NCI-H774 (cell line): ENCODE results near the gene SLC4A11.

Source experiments
- DNase-seq: peaks from one replicate; lab custom pipeline; 2025; lab: John Stamatoyannopoulos, UW

Gene SLC4A11

DNA sequence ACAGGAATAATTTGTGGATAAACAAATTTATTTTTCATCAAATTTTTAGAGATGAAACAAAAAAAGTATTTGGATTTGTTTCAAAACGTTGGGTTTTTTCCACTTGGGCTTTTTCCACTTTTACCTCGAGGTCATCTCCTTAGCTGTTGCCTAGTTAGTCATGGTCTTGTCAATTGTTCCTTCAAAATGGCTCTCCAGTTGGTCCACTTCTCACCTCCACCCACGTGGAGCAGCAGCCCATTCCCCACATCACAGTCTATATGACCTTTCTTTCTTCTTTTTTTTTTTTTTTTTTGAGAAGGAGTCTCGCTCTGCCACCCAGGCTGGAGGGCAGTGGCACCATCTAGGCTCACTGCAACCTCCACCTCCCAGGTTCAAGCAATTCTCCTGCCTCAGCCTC lies 6.7 kb upstream of the SLC4A11 start:
- no peak for DNase-seq

DNA sequence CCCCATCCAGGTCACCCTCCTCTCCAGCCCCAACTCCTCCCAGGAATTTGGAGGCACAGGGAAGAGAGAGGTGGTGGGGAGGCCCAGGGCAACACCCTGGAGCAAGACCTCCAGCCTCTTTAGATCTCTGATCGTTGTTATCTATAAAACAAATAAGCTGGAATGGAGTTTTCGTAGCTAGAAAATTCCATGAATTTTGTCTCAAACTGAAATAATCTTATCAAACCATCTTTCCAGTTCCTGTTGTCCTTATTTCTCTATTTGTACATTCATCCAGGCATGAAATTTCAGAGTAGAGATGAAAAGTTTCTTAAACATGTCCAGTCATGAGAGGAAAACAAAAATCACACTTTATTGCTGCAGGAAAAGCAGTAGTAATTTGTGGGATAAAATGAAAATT lies 6.2 kb upstream of the SLC4A11 start:
- no peak for DNase-seq

DNA sequence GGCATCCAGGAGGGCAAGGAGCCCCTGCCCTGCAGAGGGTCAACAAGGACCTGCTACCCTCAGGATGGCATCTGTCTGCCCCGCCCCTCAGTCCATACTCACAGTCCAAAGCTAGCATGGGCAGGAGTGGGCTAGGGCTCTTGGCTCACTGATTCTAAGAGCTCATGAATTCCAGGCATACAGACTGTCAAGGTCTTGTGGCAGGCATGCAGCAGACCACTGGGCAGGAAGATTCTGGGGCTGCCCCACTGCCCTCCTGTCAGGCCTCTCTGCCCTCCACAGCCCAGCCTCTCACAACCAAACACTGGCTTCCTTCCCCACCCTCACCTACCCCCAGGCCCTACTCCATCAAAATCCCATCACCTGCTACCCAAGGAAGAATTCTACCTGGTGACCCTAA lies 5.6 kb upstream of the SLC4A11 start:
- DNase-seq, result no peak

DNA sequence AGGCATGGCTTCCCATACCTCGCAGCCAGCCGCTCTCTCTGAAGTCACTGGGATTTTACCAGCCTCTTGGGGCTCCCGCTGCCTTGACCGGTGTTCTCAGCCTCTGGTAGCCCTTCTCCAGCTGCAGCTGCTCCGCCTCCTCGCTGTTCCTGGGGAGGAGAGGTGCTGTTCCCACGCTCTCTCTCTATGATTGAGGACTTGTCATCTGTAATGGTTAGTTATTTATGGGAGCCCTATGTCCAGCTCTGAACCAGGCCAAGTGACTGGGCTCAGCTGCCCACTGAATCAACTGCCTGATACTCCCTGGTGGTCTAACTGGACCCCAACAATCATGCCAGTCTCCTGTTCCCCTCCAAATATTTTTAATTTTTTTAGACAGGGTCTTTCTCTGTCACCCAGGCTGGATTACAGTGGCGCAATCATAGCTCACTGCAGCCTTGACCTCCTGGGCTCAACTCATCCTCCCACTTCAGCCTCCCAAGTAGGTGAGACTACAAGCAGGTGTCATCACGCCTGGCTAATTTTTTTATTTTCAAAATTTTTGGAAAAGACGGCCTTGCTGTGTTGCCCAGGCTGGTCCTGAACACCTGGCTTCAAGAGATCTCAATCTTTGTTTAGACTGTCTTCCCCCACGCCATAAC lies 4.8 kb upstream of the SLC4A11 start:
- DNase-seq, result no peak

DNA sequence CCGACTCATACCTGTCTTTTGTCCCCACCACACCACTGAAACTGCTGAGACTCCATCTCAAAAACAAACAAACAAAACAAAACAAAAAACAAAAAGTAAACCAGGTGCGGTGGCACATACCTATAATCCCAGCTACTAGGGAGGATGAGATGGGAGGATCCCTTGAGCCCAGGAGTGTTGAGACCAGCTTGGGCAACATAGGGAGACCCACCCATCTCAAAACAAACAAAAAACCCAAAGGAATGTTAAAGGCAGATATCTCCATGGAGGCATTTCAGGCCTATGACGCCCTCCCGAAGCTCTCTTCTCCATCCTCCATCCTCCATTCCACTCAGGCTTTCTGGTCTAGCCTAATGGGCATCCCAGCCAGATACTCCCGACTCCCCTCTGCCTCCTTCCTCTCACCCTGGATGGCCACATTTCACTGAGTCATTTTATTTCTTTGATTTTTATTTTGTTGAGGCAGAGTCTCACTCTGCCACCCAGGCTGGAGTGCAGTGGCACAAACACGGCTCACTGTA lies 3.2 kb upstream of the SLC4A11 start:
- DNase-seq, result no peak

DNA sequence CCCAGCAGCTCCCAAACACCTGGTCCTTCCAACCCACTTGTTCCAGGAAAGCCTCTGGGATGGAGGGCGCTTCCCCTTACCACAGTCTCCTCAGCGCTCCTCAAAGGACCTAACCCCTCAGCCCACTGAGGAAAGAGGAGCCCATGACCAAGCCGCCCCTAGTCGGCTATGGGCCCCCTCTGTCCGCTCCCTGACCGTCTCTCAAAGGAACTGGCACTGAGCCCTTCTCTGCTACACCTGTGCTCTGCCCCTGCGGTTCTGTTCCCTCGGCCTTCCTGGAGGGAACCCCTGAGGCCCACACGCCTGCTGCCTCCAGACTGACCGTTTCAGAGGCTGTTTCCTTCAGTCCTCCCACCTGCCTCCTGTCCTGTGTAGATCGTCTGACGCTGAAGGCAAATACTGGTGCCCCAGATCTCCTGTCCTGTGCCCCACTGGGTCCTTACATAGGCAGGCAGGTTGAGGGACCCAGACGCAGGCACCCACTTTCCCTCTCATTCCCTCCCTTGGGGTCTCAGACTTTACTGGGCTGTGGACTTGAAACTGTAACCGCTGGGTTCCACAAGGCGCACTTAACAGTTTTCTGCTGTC lies 1.9 kb upstream of the SLC4A11 start:
- no peak for DNase-seq

DNA sequence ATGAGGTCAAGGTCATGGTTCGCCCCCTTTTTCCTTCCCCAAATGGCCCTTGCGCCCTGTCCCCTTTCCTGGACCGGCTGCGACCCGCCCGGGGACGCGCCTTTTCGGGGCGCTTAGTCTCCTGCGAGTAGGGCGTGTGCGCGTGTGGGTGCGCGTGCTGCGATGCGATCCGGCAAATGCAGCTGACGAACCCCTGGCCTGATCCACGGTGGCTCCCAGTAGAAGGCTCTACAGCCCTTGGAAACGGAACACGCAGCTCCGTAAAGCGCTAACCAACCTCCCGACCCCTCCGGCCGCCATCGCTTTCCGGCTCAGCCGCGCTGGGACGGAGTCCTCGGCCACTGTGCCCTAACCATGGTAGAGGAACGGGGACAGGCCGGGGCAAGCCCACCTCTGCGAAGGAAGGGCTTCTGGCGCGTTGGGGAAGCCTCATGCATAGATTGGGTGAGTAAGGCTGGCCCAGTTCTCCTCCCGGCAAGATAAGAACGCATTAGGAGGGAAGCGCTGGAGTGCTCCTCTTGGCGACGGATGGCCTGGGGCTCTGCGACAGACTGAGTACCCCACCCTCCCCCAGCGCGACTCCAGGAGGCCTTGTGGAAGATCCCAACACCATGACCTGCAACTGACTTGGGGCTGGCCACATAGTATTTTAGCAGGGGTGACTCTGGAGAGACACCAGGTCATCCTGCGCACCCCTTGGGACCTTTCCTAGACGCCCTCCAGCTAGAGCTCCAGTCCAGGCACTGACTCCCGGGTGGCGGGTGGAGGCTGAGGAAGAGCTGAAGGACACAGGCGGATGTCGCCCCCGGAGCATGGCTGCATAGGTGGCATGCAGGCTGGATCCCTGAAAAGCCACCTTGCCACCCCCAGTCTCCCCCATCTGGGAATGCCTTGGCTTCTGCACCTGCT lies 1.1 kb upstream of the SLC4A11 start:
- DNase-seq, result no peak

DNA sequence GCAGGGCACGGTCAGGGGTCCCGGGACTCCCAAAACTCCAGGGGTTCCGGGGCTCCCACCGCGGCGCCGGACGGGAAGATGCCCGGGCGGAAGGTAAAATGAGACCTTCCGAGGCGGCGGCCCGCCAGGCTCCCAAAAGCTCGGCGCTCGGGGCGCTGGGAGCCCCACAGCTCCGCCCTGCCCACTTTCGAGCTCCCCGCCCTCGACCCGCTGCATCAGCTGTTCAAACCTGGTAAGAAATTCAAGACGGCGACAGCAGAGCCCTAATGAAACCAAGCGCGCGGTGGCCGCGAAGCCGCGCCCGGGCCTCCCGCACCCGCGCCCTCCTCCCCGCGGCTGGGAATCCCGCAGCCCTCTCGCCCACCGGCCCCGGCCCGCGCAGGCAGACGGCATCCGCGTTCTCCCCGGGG lies 369 bp downstream of the SLC4A11 start:
- DNase-seq, result no peak

DNA sequence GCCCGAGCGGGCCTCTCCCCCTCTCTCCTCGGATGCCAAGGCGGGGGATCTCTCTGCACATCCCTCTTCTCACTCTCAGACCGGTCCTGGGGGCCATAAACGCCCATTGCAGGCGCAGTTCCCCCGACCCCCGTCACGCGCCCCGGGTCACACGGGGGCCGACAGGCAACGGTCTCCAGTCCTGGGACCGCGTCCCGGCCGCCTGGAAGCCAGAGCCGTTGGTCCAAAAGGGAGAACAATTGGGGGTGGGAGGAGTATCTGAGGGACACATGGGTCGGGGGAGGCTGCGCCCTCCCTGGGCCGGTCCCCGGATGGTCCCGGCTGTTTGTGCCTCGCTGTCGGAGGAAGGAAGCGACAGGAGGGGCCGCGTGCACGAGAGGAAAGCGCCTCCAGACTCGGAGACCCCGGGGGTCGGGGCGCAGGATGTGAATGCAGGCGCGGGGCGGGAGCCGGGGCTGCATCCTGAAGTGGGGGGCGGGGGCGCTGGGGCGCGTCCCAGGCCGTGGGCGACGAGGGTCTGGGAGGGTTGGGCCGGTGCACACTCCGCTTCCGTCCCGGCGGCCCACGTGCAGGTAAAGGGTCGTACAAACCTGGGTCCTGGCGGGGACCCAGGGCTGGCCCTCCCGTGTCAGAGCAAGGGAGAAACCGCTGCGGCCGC lies 903 bp downstream of the SLC4A11 start:
- DNase-seq, result no peak

DNA sequence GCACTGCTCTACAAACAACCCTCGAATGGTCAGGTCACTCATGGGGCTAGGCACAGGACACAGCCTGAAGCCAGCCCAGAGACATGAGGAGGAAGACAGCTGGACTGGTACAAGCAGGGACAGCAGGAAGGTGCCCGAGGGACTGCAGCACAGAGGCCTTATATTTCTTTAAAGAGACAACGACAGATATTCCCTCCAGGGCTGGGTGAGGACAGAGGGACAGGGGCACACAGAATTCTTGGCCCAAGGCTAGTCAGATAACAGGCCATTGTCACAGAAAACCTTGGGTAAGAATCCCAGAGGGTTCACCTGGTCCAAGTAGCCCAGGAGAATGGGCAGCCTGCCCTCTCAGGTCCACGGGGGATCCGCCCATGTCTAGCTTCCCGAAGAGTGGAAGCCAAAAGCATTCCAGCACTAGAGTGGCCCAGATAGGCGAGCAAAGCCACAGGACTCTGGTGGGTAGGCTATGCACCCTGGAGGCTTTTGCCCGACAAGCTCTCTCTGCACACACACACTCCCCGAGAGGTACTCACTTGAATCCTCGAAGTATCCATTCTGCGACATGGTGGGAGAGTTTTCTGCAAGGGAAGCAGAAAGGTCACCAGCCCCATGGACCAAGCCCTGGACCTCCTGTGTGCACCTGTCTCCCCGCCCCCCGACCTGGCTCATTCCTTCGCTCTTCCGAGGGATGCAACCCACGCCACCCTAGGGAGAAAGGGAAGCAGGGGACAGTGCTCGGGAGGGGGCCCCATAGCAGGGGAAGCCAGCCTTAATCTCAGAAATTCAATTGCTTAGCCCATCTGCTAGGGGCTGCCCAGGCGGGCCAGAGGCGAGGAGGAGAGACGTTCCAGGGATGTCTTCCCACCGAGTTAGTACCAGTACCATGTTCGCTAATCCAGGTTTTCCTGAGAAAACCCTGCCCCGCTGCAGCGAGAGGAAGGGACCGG lies 1.7 kb downstream of the SLC4A11 start:
- no peak for DNase-seq

DNA sequence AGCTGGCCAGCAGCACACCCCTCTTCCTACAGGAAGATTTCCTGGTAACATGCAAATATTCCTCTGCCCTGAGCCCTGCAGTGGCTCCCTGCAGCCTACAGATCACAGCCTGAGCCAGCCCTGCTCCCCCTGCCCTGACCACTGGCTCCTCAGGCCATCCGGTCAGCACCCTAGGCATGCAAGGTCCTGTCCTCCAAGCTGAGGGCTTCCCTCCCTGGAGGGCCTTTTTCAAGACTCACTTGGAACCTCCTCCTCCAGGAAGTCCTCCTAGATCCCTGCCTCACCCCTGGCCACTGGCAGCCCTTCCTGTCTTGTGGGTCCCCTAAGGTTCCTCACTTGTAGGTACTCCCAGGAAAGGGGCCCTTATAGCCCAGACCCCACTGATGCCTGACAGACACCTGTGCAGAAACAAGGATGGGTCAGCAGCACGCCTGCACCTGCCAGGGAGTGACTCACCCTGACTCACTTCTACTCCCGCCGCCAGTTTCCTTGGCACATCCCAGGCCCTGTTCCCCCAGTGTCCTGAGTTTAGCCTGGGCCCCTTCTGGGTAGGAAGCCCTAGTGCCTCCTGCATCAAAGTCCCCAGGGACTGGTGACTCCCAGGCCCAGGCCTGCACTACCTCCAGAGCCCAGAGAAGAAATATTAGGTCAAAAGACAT lies 3.2 kb downstream of the SLC4A11 start:
- no peak for DNase-seq

DNA sequence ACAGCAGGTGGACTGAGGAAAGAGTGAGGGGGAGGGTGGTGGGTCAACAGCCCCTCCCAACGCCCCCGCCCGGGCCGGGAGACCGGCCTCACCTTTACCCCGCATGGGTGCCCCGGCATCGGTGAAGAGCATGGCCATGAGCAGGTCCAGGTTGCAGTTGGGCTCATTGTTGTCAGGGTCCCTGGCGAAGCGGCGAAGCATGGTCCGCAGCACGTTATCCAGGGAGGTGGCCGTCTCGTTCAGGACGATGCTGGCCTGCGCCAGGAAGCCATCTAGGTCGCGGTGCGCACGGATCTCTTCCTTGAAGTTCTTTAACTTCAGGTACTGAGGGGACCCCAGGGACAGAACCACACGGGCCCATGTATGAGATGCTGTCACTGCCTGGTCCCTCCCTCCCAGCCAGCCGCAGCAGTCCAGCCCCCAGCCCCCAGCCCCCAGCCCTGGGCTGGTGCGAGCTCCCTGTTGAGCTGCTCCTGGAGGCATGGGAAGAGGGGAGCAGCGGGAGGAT lies 4.9 kb downstream of the SLC4A11 start:
- DNase-seq, result no peak

DNA sequence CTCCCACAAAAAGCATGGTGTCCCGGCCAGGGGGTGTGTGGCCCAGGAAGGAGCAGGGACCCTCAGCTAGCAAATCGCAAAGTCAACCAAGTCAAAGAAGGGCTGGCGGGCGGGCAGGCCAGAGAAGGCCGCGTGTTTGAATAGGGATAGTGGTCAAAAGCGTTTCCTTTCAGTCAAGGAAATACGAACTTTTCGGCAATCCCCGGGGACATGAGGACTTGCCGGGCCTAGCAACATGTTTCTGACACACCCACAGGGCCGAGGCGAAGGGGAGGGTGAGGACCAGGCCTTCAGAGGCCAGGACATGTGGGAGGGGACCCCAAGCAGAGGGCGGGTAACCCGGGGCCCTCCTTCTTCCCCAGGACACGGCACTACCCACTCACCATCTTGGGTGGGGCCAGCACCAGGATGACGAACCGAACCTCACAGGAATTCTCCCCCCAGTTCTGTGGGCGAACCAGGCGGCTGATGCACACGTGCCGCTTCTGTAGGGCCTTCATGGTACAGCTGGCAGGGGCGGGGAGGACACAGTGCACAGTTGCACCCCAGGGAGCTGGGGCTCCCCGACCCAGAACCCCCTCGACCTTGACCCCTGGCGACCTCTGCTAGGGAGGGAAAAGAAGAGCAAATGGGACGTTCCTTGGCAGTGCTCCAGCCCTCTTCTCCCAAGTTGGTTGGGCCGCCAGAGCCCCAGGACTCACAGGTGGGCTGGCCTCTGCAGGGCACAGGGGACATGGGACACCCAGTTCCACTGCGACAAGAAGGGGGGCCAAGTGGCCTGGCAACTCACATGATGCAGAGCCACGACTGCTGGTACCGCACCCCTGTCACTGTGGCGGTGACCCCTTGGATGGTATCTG lies 5.6 kb downstream of the SLC4A11 start:
- DNase-seq, result no peak

DNA sequence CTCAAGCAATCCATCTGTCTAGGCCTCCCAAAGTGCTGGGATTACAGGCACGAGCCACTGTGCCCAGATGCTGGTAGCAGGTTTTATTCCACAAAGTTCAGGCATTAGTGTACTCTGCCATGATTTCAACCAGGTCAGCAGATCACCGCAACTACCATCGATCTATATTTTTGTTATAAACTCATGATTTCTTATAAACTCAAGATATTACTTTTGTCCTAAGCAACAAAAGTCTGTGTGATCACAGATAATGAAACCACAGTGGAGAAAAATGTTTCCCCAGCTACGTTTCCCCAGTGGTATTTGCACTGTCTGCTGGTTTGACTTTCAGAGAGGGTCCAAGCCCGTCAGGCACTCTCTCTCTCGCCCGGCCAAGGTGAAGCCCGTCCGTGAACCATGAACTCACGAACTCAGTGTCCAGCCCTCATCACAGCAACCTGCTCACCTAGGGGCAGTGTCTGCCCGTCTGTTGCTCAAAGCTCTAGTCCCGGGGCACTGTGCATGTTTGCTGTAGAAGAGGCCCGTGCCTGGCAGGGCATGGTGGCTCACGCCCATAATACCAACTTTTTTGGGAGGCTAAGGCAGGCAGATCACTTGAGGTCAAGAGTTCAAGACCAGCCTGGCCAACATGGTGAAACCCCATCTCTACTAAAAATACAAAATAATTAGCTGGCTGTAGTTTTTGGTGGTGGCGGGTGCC lies 7.0 kb downstream of the SLC4A11 start:
- no peak for DNase-seq

DNA sequence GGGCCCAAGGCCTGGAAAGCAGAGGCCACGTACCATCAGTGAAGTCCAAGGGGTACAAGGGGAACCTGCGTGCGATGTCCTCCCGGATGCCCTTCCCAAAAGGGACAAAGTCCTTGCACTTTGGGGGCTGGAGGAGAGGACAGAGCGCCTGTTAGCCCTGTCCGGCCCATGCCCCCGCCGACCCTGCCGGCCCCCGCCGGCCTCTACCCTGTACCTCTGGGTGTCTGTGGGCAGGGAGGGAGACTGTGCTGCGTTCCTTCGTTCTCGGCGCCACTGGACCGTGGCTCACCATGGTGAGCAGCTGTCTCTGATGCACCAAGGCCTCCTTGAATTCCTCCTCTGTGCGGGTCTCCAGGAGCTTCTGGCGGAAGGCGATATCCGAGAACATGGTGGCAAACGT lies 7.9 kb downstream of the SLC4A11 start:
- DNase-seq, result no peak

DNA sequence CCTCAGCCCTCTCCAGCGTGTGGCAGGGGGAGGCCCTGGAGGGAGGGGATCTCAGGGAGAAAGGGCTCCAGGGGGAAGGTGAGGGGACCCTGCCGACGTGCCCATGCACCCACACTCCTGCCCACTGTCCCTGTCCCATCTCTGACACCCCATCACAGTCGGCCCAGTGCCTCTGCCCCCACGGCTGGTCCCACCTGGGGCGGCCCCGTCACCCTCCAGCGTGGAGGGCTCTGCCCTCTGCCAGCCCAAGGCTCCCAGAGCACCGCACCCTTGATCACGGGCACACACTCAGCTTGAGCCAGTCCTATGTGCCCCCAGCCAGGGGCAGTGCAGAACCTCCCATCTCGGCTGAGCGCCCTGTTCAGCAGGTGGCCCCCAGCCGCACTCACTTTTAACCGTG lies 9.2 kb downstream of the SLC4A11 start:
- no peak for DNase-seq

DNA sequence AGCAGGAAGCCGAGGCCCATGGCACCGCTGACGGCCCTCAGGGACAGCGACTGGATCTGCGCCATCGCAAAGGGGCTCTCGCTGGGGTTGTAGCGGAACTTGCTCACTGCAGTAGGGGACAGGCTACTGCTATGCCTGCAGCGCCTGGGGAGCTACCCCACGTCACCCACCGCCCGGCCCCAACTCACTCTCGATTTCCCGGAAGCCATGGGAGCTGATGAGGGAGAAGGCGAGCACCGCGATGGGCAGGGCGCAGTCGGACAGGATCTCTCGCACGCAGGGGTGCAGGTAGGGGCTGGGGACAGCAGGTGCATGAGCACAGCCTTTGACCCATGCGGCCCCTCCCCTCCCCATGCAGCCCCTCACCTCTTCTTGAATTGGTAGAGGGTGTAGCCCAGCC lies 9.8 kb downstream of the SLC4A11 start:
- DNase-seq, result no peak

DNA sequence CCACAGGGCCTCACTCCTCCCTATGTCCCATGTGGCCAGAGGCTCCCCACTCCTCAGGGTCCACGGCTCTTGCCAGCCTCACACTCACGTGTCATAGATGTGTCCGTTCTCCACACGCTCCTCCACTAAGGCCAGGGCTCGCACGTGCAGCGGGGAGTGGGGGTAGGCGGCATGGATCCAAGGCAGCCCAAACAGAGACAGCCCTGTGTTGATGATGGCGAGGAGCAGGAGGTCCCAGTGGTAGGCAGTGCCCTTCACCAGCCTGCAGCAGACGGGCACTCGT lies 10.3 kb downstream of the SLC4A11 start:
- no peak for DNase-seq
